Stimulated activated CD4-positive, alpha-beta T cell treated with anti-CD3 and anti-CD28 coated beads, TNF-alpha, amount 100 ng/mL, for 24 hours (primary cell): ENCODE results near the gene LRRC1.

ENCODE experiments used
- DNase-seq, 3 experiments: peaks; one replicate each; pipeline ENCODE4 v3.0.0-alpha.2; 2020; ENCODE audit warnings: low read depth in 3 of 3

The LRRC1 gene

GRCh38 chr6:53846250-53846649 lies 51.4 kb downstream of the LRRC1 start:
- DNase-seq: no peak

DNA sequence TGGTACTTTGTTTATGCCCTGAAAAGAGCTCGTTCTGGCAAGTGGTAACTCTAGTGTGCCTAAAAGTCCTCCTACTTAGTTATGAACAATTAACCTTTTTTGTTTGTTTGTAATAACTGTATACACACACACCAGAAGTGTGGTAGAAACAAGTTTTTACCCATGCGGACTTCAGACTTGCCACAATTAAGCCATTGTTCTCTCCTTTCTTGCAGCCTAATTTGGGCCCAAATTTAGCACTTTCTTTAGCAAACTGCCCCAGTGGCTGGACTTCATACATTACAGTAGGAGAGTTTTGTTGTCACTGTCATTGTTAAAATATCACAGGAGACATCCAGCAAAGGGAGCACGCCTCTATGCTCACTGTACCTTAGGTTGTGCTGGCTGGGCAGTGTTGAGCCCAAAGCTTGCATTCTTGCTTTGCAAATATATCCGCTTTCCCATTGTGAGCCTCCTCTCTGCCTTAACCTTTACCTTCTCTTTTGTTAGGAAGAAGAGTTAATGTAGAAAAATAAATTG lies 53.0 kb downstream of the LRRC1 start:
- DNase-seq: no peak

- DNase-seq: no peak
Observed at GRCh38 chr6:53850527-53850926, 55.7 kb downstream of the LRRC1 start.

DNA sequence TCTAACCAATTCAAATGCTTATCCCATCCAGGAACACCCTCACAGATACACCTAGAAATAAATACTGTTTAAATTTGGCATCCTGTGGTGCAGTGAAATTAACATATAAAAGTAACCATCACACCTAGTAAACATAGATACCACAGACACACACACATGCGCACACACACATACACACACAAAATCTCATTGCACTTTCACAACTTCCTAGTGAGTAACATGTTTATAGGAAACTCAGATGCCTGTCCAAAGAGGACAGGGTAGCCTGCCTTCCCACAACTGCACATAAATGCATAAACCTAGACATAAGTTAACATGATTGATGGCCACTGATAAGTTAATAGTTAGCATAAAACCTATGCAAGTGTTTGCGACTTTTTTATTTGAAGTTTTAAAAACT lies 56.8 kb downstream of the LRRC1 start:
- DNase-seq: no peak

DNA sequence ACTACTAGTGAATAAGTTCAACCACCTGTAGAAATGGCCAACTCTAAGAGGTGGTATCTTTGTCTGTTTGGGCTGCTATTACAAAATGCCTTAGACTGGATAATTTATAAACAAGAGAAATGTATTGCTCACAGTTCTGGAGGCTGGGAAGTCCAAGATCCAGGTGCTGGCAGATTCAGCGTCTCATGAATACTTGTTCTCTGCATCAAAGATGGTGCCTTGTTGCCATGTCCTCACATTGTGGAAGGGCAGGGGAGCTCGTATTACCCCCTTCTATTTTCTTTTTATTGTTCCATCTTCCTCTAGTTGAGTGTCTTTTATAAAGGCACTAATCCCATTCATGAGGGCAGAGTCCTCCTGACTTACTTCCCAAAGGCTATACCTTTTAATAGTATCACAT lies 58.0 kb downstream of the LRRC1 start:
- DNase-seq: no peak

GRCh38 chr6:53854843-53855567 lies 60.2 kb downstream of the LRRC1 start:
- DNase-seq: no peak

DNA sequence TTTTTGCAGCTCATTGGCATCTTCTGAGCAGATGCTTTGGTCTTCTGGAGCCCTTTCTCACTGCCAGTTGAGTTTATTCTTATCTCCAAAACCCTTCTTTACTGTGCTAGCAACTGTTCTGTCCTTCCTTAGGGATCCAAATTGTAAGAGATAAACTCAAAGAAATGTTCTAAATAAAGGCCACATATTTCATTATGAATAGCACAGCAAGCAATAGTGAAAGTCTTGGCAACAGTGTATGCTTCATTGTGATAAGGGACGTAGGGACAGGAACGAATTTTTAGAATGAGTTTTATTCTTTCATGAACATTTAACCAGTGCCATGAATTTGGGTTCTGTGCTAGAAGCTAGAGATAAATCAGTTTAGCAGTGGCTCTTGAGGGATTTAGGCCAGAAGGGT lies 61.1 kb downstream of the LRRC1 start:
- DNase-seq: no peak

GRCh38 chr6:53857318-53858094 lies 62.7 kb downstream of the LRRC1 start:
- no peak for DNase-seq

DNA sequence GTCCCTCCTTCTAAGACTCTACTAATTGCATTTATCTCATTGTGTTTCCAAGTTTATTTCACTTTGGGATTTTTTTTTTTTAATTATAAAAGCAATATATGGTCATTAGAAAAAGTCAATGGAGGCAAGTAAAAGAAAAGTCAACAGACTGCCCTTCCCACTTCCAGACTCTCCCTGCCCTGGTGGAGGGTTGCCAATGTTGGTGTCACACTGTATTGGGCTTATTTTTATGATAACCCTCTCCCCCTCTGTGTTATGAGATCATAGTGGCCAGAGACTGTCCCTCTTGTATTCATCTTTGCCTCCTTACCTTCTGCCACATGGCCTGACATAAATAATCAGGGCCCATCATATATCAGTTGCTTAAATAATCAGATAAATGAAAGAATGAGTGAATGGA lies 63.4 kb downstream of the LRRC1 start:
- no peak for DNase-seq

DNA sequence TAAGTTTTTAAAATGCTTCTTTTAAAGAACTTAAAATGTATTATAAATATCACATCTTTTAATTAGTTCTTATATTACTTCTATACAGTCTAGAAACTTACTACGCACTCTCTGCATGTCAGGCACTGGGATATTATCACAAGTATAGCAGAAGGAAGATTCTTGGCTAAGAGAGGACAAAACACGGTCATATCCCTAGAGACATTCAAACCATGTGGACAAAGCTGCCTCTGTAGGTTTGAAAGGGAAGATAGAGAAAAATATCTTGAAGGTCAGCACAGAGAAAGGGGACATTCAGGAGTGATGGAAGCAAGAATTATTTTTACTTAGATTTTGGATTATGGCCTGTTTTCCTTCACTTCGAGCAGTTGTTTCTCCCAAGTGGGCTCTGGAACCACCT lies 64.1 kb downstream of the LRRC1 start:
- DNase-seq: no peak

- no peak for DNase-seq
Observed at GRCh38 chr6:53860511-53860910, 65.7 kb downstream of the LRRC1 start.

DNA sequence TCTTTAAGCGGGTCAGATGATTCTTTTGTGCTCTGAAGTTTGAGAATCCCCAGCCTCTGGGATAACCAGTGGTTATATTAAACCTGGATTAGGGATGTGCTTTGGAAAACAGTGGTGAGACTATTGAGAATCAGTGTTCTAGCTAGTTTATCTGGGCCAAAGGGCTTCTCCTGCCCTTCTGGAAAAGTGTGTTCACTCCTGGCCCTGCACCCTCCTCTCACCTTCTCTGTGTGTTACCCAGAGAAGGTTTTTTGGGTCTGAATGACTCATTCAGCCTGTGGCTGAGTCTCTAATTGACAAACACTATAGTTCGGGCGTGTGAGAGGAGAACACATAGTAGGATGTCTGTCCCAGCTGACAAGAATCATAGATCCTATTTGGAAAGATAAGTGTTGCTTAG lies 66.7 kb downstream of the LRRC1 start:
- DNase-seq: no peak

DNA sequence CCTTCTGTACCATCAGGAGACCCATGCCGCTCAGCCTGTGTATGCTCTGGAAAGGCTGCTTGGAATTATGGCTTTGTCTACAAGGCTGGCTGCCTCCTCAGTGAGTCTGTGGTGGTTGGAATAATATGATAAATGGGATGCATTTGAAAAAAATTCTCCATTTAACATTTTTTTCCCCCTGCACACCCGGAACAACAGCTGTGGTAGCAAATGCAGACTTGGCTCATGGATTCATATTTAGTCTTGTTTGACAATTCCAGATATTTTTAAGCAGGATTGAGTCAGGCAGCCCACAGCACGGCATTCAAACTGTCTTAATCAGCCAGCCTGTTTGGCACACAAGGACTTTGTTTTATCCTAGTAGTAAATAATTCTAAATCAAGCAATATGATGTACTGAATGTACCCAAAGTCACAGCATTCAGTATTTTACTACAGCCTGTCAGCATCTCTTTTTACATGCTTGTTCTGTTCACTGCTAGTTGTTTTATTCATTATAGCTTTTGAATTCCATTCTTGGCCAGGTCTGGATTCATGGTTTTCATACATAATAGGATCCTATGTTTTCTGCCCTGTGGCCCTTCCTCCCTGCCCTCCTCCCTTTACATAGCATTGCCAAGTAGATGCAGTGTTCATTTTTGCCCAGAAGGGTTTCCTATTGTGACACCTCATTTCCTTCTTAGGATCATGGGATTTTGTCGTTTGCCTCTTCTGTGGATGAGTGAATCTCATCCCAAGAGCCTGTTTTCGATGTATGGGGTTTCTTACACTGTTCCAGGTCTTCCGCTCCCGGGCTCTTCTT lies 68.1 kb downstream of the LRRC1 start:
- no peak for DNase-seq

GRCh38 chr6:53864781-53865180 lies 70.0 kb downstream of the LRRC1 start:
- DNase-seq: no peak

- no peak for DNase-seq
Observed at GRCh38 chr6:53866226-53866625, 71.4 kb downstream of the LRRC1 start.

GRCh38 chr6:53868626-53869025 lies 73.8 kb downstream of the LRRC1 start:
- DNase-seq: no peak

GRCh38 chr6:53869964-53870363 lies 75.2 kb downstream of the LRRC1 start:
- no peak for DNase-seq

DNA sequence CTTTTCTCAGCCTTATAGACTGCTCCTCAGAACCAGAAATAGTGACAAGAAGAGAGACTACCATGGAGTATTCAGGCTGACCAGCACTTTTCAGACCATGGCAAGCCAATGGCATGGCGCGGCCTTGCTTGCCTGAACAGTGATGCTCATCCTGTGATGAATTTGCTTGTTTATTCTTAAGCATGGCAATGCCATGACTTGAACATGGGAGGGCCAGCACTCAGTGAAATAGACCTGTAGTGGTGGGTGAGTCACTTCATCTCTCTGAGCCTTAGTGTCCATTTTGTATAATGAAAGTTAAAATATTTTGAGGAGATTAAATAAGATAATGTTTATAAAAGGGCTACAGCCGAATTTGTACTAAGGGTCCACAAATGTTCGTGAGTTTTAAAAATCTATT lies 79.1 kb downstream of the LRRC1 start:
- DNase-seq: no peak

DNA sequence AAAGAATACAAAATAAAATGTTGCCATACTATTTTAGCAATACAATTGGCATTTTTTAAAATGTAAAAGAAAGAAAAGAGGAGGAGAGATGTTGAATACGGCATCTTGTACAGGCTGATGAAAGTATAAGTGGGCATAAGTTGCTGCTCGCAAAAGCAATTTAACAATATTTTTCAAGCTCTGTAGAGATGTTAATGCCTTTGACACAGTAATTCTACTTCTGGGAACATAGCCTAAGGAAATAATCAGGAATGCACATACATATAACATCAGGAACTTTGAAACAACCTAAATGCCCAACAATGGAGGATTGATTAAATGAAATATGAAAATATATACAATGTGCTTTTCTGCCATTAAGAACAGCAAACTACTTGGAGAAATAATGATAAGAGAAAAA lies 80.2 kb downstream of the LRRC1 start:
- DNase-seq: no peak

DNA sequence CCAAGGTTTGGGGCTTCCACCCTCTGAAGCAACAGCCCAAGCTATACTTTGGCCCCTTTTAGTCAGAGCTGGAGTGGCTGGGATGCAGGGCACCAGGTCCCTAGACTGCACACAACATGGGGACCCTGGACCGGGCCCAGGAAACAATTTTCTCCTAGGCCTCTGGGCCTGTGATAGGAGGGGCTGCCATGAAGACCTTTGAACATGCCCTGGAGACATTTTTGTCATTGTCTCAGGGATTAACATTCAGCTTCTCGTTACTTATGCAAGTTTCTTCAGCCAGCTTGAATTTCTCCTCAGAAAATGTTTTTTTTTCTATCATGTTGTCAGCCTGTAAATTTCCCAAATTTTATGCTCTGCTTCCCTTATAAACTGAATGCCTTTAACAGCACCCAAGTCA lies 82.3 kb downstream of the LRRC1 start:
- no peak for DNase-seq

DNA sequence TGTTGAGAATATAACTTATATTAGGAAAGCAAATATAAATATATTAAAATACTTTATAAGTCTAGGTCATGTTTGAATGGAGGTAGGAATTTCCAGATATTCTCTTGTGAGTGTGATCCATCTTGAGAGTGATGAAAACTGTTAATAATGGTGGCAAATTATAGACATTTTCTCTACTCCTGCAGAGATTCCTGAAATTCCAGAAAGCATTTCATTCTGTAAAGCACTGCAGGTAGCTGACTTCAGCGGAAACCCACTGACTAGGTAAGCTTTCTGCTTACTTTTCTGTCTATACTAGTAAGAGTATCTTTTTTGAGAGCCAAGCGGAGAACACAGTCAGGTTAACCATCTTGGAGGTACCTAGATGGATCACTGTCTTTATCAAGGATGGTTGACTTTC lies 84.0 kb downstream of the LRRC1 start:
- no peak for DNase-seq

- no peak for DNase-seq
Observed at GRCh38 chr6:53879608-53880007, 84.8 kb downstream of the LRRC1 start.
